DND-41 (cell line): ENCODE data around the gene CIT.
"Not testable (repeated sequence)": the region's sequence is repeated elsewhere in the genome, so short reads cannot be mapped to it uniquely, and the experiment has no call there.

ENCODE experiments used
- ATAC-seq: fragments of 200-7000 bp; cut with Tn5 transposase; 3 replicates; pipeline ENCODE4 v1.9.1; 2021; ENCODE audit warnings: low read depth; ENCODE audit not compliant: insufficient read depth
- DNase-seq: peaks from one replicate; pipeline ENCODE4 v3.0.0-alpha.2; 2020
- H2AFZ ChIP-seq: 2 replicates; pipeline ENCODE4 v1.6.0; 2012; ENCODE audit warnings: low read depth, low read length
- H3K27ac ChIP-seq: 2 replicates; pipeline ENCODE4 v1.5.1; 2012; ENCODE audit warnings: low read length, inconsistent platforms
- H3K27me3 ChIP-seq: fragments of 200-600 bp; sonication (generic); 2 replicates; pipeline ENCODE4 v1.6.0; 2012; ENCODE audit warnings: low read length, mild to moderate bottlenecking, inconsistent platforms; ENCODE audit not compliant: insufficient read depth, poor library complexity
- H3K36me3 ChIP-seq: 2 replicates; pipeline ENCODE4 v1.5.1; 2012; ENCODE audit warnings: low read length, inconsistent platforms; ENCODE audit not compliant: insufficient read depth
- H3K4me1 ChIP-seq: 2 replicates; pipeline ENCODE4 v1.5.1; 2012; ENCODE audit warnings: mild to moderate bottlenecking, low read length; ENCODE audit not compliant: insufficient read depth
- H3K4me2 ChIP-seq: 2 replicates; pipeline ENCODE4 v1.6.0; 2012; ENCODE audit warnings: mild to moderate bottlenecking, moderate library complexity, low read length, inconsistent platforms; ENCODE audit not compliant: insufficient read depth
- H3K4me3 ChIP-seq, 2 experiments: fragments of 200-600 bp in 1 of 2; shearing (Covaris generic) in 1 of 2; 2 replicates each; pipeline ENCODE4 v1.5.1; 2012 to 2016; ENCODE audit warnings: inconsistent platforms in 2 of 2, low read length in 2 of 2, mild to moderate bottlenecking in 2 of 2, low read depth in 1 of 2, moderate library complexity in 1 of 2
- H3K79me2 ChIP-seq: 2 replicates; pipeline ENCODE4 v1.6.0; 2012; ENCODE audit warnings: low read length, inconsistent platforms; ENCODE audit not compliant: insufficient read depth
- H3K9ac ChIP-seq: 2 replicates; pipeline ENCODE4 v1.6.0; 2012; ENCODE audit warnings: low read depth, mild to moderate bottlenecking, inconsistent platforms, low read length, moderate library complexity
- H3K9me3 ChIP-seq: 2 replicates; pipeline ENCODE4 v1.5.1; 2012; ENCODE audit warnings: low read length, moderate library complexity, mild to moderate bottlenecking, inconsistent platforms; ENCODE audit not compliant: insufficient read depth, severe bottlenecking
- H4K20me1 ChIP-seq: 2 replicates; pipeline ENCODE4 v1.6.0; 2012; ENCODE audit warnings: low read length; ENCODE audit not compliant: insufficient read depth
- CTCF ChIP-seq: IDR thresholded peaks from 2 replicates; pipeline ENCODE4 v1.5.1; 2012; ENCODE audit warnings: borderline replicate concordance, low read length, moderate library complexity, mild to moderate bottlenecking; ENCODE audit not compliant: poor library complexity, severe bottlenecking; ENCODE audit errors: extremely low read depth
- EZH2 ChIP-seq: IDR thresholded peaks from 3 replicates; pipeline ENCODE4 v1.6.1; 2012; ENCODE audit warnings: borderline replicate concordance, low read depth, mild to moderate bottlenecking, moderate library complexity, low read length, inconsistent platforms; ENCODE audit not compliant: severe bottlenecking

Gene CIT

DNA sequence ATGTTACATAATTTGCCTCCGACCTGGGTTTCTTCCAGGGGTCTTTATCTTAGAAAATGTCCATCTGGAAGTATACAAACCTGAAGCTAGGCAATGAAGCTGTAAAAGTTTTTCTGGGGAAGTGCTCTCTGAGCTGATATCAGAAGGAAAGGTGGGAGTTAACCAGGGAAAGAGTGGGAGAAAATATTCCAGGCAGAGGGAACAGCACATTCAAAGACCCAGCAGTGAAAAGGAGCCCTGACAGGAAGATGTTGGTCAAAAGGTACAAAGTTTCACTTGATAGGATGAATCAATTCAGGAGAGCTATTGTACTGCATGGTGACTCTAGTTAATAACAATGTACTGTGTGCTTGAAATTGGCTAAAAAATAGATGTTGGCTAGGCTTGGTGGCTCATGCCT, 17.8 kb upstream of the CIT start:
- H3K36me3 ChIP-seq = no peaks in the 10 kb centered on the region
- H3K27ac ChIP-seq = no peak overlapping the region
- DNase-seq = no peak
- H3K9me3 ChIP-seq = no peaks in the 10 kb centered on the region
- no peaks in the 10 kb centered on the region for H3K27me3 ChIP-seq
- H3K9ac ChIP-seq = no peak overlapping the region
- TF ChIP-seq EZH2 (no peak), CTCF (no peak)
- H3K79me2 ChIP-seq = no peaks in the 10 kb centered on the region
- no peaks in the 10 kb centered on the region for H4K20me1 ChIP-seq
- no peak overlapping the region for H3K4me2 ChIP-seq
- no peaks in the 10 kb centered on the region for H3K4me1 ChIP-seq
- ATAC-seq = no peak
- no peak overlapping the region for H2AFZ ChIP-seq
- H3K4me3 ChIP-seq = no peak overlapping the region

DNA sequence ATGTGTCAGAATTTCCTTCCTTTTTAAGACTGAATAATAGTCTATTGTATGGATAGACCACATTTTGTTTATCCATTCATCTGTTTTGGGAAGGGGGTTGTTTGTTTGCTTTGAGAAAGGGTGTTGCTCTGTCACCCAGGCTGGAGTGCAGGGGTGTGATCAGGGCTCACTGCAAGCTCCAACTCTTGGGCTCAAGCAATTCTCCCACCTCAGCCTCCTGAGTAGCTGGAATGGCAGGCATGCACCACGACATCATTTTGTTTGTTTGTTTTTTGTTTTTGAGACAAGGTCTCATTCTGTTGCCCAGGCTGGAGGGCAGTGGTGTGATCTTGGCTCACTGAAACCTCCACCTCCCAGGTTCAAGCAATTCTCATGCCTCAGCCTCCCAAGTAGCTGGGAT, 15.5 kb upstream of the CIT start:
- not testable (repeated sequence) for H3K79me2 ChIP-seq, H3K4me2 ChIP-seq, H3K9ac ChIP-seq, H3K4me1 ChIP-seq, H4K20me1 ChIP-seq, H3K27ac ChIP-seq, H3K9me3 ChIP-seq, H3K4me3 ChIP-seq, H2AFZ ChIP-seq, H3K27me3 ChIP-seq, H3K36me3 ChIP-seq, DNase-seq, ATAC-seq

GRCh38 chr12:119885549-119885948, 8.4 kb upstream of the CIT start:
- H3K27me3 ChIP-seq = peaks cover 5% of the 10 kb centered on the region
- H3K9ac ChIP-seq = no peak overlapping the region
- H3K36me3 ChIP-seq = no peaks in the 10 kb centered on the region
- H3K4me3 ChIP-seq = no peak overlapping the region
- DNase-seq (no peak), ATAC-seq (no peak)
- no peak overlapping the region for H3K27ac ChIP-seq
- TF ChIP-seq CTCF (no peak), EZH2 (no peak)
- H3K79me2 ChIP-seq = no peaks in the 10 kb centered on the region
- no peaks in the 10 kb centered on the region for H3K9me3 ChIP-seq
- no peaks in the 10 kb centered on the region for H4K20me1 ChIP-seq
- H2AFZ ChIP-seq = no peak overlapping the region
- H3K4me1 ChIP-seq = no peaks in the 10 kb centered on the region
- H3K4me2 ChIP-seq = no peak overlapping the region

DNA sequence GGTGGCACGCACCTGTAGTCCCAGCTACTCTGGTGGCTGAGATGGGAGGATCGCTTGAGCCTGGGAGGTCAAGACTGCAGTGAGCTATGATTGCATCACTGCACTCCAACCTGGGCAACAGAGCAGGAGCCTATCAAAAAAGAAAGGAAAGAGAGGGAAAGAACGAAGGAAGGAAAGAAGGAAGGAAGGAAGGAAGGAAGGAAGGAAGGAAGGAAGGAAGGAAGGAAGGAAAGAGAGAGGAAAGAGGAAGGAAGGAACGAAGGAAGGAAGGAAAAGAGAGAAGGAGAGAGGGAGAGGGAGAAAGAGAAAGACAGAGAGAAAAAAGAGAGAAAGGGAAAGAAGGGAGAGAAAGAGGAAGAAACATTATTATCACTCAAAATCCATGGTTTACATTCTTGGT, 6.7 kb upstream of the CIT start:
- not testable (repeated sequence) for H3K4me3 ChIP-seq, H4K20me1 ChIP-seq, H3K4me2 ChIP-seq, DNase-seq, H3K36me3 ChIP-seq, H3K79me2 ChIP-seq, H2AFZ ChIP-seq, H3K9me3 ChIP-seq, H3K27ac ChIP-seq, ATAC-seq, H3K9ac ChIP-seq, H3K4me1 ChIP-seq, H3K27me3 ChIP-seq
